DOHH2 (cell line): ENCODE data around the gene GATAD2B.
A peak's percentile ranks its signal among the peaks of the same experiment; 100 is the strongest.

ENCODE experiments used
- H3F3A ChIP-seq: fragments of 200-600 bp; sonication (generic), shearing (Covaris generic); 2 replicates; pipeline ENCODE4 v1.6.0; 2016; ENCODE audit warnings: antibody characterized with exemption, mild to moderate bottlenecking; ENCODE audit not compliant: control insufficient read depth, insufficient read depth
- H3K27ac ChIP-seq: fragments of 200-600 bp; sonication (generic); 2 replicates; pipeline ENCODE4 v1.5.1; 2014; ENCODE audit warnings: low read depth, mild to moderate bottlenecking, low read length, moderate library complexity
- H3K27me3 ChIP-seq: fragments of 200-600 bp; sonication (generic); 2 replicates; pipeline ENCODE4 v1.6.1; 2014; ENCODE audit warnings: mild to moderate bottlenecking, low read length, mixed read lengths; ENCODE audit not compliant: control insufficient read depth
- H3K36me3 ChIP-seq: fragments of 200-600 bp; sonication (generic); 2 replicates; pipeline ENCODE4 v1.6.1; 2014; ENCODE audit warnings: mild to moderate bottlenecking, low read length, moderate library complexity, mixed read lengths; ENCODE audit not compliant: control insufficient read depth
- H3K4me1 ChIP-seq: fragments of 200-600 bp; sonication (generic); 2 replicates; pipeline ENCODE4 v1.6.1; 2014; ENCODE audit warnings: mild to moderate bottlenecking, low read length, mixed read lengths; ENCODE audit not compliant: control insufficient read depth
- H3K4me2 ChIP-seq: fragments of 200-600 bp; sonication (generic); 2 replicates; pipeline ENCODE4 v1.6.0; 2014; ENCODE audit warnings: mild to moderate bottlenecking, low read length, moderate library complexity
- H3K4me3 ChIP-seq: fragments of 200-600 bp; sonication (generic); 2 replicates; pipeline ENCODE4 v1.5.1; 2014; ENCODE audit warnings: mild to moderate bottlenecking, low read length, mixed read lengths
- H3K79me2 ChIP-seq: fragments of 200-600 bp; sonication (generic); 2 replicates; pipeline ENCODE4 v1.6.1; 2014; ENCODE audit warnings: mild to moderate bottlenecking, low read length, mixed read lengths; ENCODE audit not compliant: control insufficient read depth
- H3K9me2 ChIP-seq: fragments of 200-600 bp; sonication (generic); replicated peaks from 2 replicates; pipeline ENCODE4 v1.6.1; 2014; ENCODE audit warnings: mild to moderate bottlenecking, low read length, mixed read lengths; ENCODE audit not compliant: control insufficient read depth
- H3K9me3 ChIP-seq: fragments of 200-600 bp; sonication (generic); 2 replicates; pipeline ENCODE4 v1.6.1; 2014; ENCODE audit warnings: antibody characterized with exemption, low read length, mixed read lengths; ENCODE audit not compliant: control insufficient read depth, insufficient read depth
- H4K20me1 ChIP-seq: fragments of 200-600 bp; sonication (generic); 2 replicates; pipeline ENCODE4 v1.6.0; 2014; ENCODE audit warnings: low read depth, mild to moderate bottlenecking, antibody characterized with exemption, low read length, moderate library complexity; ENCODE audit not compliant: control insufficient read depth, insufficient read depth
- CTCF ChIP-seq: fragments of 200-600 bp; sonication (generic); IDR thresholded peaks from one replicate; pipeline ENCODE4 v1.5.1; 2014; ENCODE audit warnings: antibody characterized with exemption, mild to moderate bottlenecking, low read depth, low read length; ENCODE audit not compliant: poor library complexity, severe bottlenecking
- EZH2phosphoT487 ChIP-seq: fragments of 200-600 bp; sonication (generic); IDR thresholded peaks from 2 replicates; pipeline ENCODE4 v1.6.1; 2017; ENCODE audit warnings: borderline replicate concordance, mild to moderate bottlenecking, antibody characterized with exemption, low read length, moderate library complexity, mixed read lengths

Gene GATAD2B

GRCh38 chr1:153771261-153771660 lies 151.5 kb downstream of the GATAD2B start:
- H3K79me2 ChIP-seq, result no peaks in the 10 kb centered on the region
- peaks cover 63% of the 10 kb centered on the region for H3K36me3 ChIP-seq
- H3K9me2 ChIP-seq, result no peaks in the 10 kb centered on the region
- TF ChIP-seq EZH2phosphoT487, result no peak
- no peak for TF ChIP-seq CTCF
- H3K4me2 ChIP-seq, result no peak overlapping the region
- H3K9me3 ChIP-seq, result no peaks in the 10 kb centered on the region
- no peak overlapping the region for H3K27ac ChIP-seq
- H3F3A ChIP-seq, result peaks cover 15% of the 10 kb centered on the region
- H3K4me1 ChIP-seq, result peaks cover 32% of the 10 kb centered on the region
- no peak overlapping the region for H3K4me3 ChIP-seq
- H4K20me1 ChIP-seq, result no peaks in the 10 kb centered on the region
- no peaks in the 10 kb centered on the region for H3K27me3 ChIP-seq

GRCh38 chr1:153770797-153771196 lies 152.0 kb downstream of the GATAD2B start:
- no peaks in the 10 kb centered on the region for H3K9me2 ChIP-seq
- peaks cover 63% of the 10 kb centered on the region for H3K36me3 ChIP-seq
- H3K27me3 ChIP-seq, result no peaks in the 10 kb centered on the region
- H3K27ac ChIP-seq, result no peak overlapping the region
- no peaks in the 10 kb centered on the region for H3K79me2 ChIP-seq
- H3F3A ChIP-seq, result peaks cover 15% of the 10 kb centered on the region
- no peaks in the 10 kb centered on the region for H4K20me1 ChIP-seq
- peaks cover 28% of the 10 kb centered on the region for H3K4me1 ChIP-seq
- H3K9me3 ChIP-seq, result no peaks in the 10 kb centered on the region
- H3K4me2 ChIP-seq, result 0 out of 2 replicates have a peak overlapping the region, but pooled peaks have one; percentile 12
- H3K4me3 ChIP-seq, result no peak overlapping the region
- TF ChIP-seq CTCF, result no peak
- TF ChIP-seq EZH2phosphoT487, result no peak

GRCh38 chr1:153769221-153769620 lies 153.6 kb downstream of the GATAD2B start:
- H3K79me2 ChIP-seq, result no peaks in the 10 kb centered on the region
- H3K9me3 ChIP-seq, result no peaks in the 10 kb centered on the region
- peaks cover 70% of the 10 kb centered on the region for H3K36me3 ChIP-seq
- H3K4me1 ChIP-seq, result peaks cover 21% of the 10 kb centered on the region
- no peaks in the 10 kb centered on the region for H3K9me2 ChIP-seq
- H4K20me1 ChIP-seq, result no peaks in the 10 kb centered on the region
- peaks cover 9% of the 10 kb centered on the region for H3F3A ChIP-seq
- H3K4me3 ChIP-seq, result no peak overlapping the region
- no peaks in the 10 kb centered on the region for H3K27me3 ChIP-seq
- no peak overlapping the region for H3K27ac ChIP-seq
- H3K4me2 ChIP-seq, result no peak overlapping the region
- TF ChIP-seq CTCF (no peak), EZH2phosphoT487 (no peak)
